ENCODE results near the gene SERF2.
A peak's percentile ranks its signal among the peaks of the same experiment; 100 is the strongest.

DNA sequence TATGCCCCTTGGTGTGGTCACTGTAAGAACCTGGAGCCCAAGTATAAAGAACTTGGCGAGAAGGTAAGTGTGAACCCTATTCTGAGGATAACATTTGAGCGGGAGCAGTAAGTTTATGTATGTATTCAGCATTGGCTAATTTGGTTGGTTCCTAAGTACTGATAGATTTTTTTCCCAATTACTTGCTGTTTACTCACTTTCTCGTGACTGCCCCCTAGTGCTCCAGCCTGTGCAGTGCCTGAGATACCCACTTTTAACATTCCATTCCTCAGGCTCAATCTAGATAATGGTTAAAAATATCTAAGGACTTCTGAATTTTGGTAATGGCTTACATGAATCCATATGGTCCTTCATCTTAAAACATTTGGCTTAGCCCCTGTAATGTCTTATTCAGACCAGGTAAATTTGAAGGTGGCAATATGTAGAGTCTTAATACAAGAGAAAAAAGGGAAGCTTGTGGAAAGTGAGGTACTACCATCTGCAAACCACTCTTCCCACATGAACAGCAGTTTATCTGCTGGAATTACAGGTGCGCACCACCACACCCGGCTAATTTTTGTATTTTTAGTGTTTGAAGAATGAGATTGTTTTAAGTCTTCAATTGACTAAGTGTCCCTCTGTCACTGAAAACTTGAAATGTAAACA, 22.4 kb upstream of the SERF2 start:
- TF ChIP-seq, protein P1, sequence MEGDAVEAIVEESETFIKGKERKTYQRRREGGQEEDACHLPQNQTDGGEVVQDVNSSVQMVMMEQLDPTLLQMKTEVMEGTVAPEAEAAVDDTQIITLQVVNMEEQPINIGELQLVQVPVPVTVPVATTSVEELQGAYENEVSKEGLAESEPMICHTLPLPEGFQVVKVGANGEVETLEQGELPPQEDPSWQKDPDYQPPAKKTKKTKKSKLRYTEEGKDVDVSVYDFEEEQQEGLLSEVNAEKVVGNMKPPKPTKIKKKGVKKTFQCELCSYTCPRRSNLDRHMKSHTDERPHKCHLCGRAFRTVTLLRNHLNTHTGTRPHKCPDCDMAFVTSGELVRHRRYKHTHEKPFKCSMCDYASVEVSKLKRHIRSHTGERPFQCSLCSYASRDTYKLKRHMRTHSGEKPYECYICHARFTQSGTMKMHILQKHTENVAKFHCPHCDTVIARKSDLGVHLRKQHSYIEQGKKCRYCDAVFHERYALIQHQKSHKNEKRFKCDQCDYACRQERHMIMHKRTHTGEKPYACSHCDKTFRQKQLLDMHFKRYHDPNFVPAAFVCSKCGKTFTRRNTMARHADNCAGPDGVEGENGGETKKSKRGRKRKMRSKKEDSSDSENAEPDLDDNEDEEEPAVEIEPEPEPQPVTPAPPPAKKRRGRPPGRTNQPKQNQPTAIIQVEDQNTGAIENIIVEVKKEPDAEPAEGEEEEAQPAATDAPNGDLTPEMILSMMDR (IDR thresholded peaks at IDR 0.05) = peak; percentile 52 to 60 (median 53)
- TF ChIP-seq POLR2A (IDR thresholded peaks at IDR 0.05) = no peak
- TF ChIP-seq POLR2AphosphoS5 (IDR thresholded peaks at IDR 0.05) = no peak

All from breast epithelium (tissue), 3 donors.